Measurements from ENCODE around the gene MYH1. TPM values are rescaled to one million over a fixed set of nuclear protein-coding genes. Genes with fewer than 3 reads are reported as not detected.

MYH1 gene
- total and polyA plus RNA-seq, 9 of the 15 experiments (the other 6 are each of a cell fraction or from before 2014, with no cell fraction given): not detected

- TF ChIP-seq SRF (CRISPR knock-in tag; IDR thresholded peaks at IDR 0.05) (no peak), ZBTB43 (CRISPR knock-in tag; IDR thresholded peaks at IDR 0.05) (no peak), CBFA2T2 (conservative IDR thresholded peaks at IDR 0.05) (peak; percentile 75), MYC (IDR thresholded peaks at IDR 0.05; ENCODE audit: low read depth, low read length) (no peak), MYC (CRISPR knock-in tag; IDR thresholded peaks at IDR 0.05; ENCODE audit: borderline replicate concordance, low read depth) (no peak), CGGBP1 (CRISPR knock-in tag; IDR thresholded peaks at IDR 0.05) (no peak), ZNF511 (CRISPR knock-in tag; IDR thresholded peaks at IDR 0.05) (no peak), ZNF3 (CRISPR knock-in tag; IDR thresholded peaks at IDR 0.05) (no peak), POU5F1 (IDR thresholded peaks at IDR 0.05; ENCODE audit: borderline replicate concordance, low read depth, low read length, partially characterized antibody) (no peak), MTF1 (CRISPR knock-in tag; IDR thresholded peaks at IDR 0.05; ENCODE audit: borderline replicate concordance) (no peak), PML (IDR thresholded peaks at IDR 0.05; ENCODE audit: low read length) (no peak), FIP1L1 (IDR thresholded peaks at IDR 0.05; ENCODE audit: low read depth, low read length, poor library complexity, severe bottlenecking) (no peak), TAL1 (IDR thresholded peaks at IDR 0.05) (peak; percentile 78), ATF6 (CRISPR knock-in tag; IDR thresholded peaks at IDR 0.05) (no peak), ZNF695 (CRISPR knock-in tag; IDR thresholded peaks at IDR 0.05) (no peak), SP2 (IDR thresholded peaks at IDR 0.05; ENCODE audit: extremely low read depth, low read depth, low read length, poor library complexity, severe bottlenecking) (no peak), THRAP3 (IDR thresholded peaks at IDR 0.05; ENCODE audit: borderline replicate concordance) (no peak), NBN (IDR thresholded peaks at IDR 0.05; ENCODE audit: low read depth) (no peak), ZNF197 (CRISPR knock-in tag; IDR thresholded peaks at IDR 0.05; ENCODE audit: low read depth) (no peak), FOSL1 (tag; conservative IDR thresholded peaks at IDR 0.05) (0 out of 2 replicates have a peak, but pooled peaks have one; percentile 27), SRSF3 (IDR thresholded peaks at IDR 0.05; ENCODE audit: insufficient read depth, low read length) (no peak), MTA2 (IDR thresholded peaks at IDR 0.05; ENCODE audit: low read depth) (peak; percentile 61), POLR2H (tag; IDR thresholded peaks at IDR 0.05; ENCODE audit: low read depth) (no peak), HES1 (IDR thresholded peaks at IDR 0.05; ENCODE audit: low read depth) (no peak), TRIM24 (IDR thresholded peaks at IDR 0.05) (peak in 1 of 2 experiments; percentile 65; a peak in 1 of 4 replicates), HDAC8 (tag; IDR thresholded peaks at IDR 0.05) (no peak), TGIF2 (CRISPR knock-in tag; IDR thresholded peaks at IDR 0.05) (no peak)
Observed at GRCh38 chr17:10477701-10478100, 40.6 kb downstream of the MYH1 start (continued).
